Measurements from ENCODE around the gene NDEL1.

Gene NDEL1

DNA sequence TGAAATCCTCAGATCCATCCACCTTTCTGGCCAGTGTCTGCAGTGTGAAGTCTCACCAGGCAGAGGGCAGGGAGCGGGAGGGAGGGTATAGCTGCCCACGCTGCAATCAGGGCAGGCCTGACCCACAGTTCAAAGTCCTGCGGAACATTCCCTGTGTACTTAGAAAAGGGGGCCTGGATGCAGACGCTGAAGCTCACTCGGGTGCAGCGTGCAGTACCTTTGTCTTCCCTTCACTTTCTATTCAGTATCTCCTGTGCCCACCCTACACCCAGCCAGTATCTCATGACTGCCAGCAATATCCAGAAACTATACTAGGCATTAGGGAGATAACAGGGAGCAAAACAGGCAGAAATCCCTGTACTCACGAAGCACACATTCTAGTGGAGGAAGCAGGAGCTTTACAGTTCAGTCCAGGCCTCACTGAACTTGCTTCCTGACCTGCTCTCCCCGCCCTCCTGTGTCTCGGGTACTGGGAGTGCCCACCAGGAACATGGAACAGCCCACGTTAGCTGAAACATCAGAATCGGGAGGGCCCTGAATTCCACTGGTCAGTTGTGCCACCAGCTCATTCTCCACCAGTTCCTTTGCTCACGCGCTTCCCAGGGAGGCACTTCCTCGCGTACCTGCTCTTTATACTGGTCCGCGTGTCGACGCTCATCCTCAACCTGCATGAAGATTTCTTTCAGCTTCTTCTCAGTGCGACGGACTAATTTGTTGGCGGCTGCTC is 42.2 kb downstream of the NDEL1 start:
- DNase-seq: no peak

DNA sequence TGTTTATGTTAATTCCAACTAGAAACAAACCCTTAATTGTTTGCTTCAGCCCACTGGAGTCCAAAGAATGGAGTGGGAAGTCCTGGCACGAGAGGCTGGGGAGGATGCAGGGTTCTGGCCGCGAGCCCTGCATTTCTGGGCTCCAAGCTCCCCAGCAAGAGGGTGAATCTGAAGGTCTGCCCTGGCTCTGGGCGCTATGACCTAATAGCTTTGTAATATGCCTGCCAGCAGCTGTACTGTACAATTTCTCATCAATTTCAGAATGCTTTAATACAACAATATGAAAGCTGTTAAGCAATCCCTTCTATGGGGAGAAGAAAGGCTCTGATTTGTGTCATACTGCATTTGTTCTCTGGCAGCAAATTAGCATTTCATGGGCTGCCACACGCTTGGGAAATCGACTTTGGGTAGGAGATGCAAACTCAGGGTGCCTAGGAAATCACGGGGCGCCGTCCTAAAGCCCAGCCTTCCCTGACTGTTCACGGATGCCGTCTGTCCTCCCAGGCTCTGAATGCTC is 43.8 kb downstream of the NDEL1 start:
- peak in 51 of 58 donors; percentile 14 to 84 (median 67) for DNase-seq

DNA sequence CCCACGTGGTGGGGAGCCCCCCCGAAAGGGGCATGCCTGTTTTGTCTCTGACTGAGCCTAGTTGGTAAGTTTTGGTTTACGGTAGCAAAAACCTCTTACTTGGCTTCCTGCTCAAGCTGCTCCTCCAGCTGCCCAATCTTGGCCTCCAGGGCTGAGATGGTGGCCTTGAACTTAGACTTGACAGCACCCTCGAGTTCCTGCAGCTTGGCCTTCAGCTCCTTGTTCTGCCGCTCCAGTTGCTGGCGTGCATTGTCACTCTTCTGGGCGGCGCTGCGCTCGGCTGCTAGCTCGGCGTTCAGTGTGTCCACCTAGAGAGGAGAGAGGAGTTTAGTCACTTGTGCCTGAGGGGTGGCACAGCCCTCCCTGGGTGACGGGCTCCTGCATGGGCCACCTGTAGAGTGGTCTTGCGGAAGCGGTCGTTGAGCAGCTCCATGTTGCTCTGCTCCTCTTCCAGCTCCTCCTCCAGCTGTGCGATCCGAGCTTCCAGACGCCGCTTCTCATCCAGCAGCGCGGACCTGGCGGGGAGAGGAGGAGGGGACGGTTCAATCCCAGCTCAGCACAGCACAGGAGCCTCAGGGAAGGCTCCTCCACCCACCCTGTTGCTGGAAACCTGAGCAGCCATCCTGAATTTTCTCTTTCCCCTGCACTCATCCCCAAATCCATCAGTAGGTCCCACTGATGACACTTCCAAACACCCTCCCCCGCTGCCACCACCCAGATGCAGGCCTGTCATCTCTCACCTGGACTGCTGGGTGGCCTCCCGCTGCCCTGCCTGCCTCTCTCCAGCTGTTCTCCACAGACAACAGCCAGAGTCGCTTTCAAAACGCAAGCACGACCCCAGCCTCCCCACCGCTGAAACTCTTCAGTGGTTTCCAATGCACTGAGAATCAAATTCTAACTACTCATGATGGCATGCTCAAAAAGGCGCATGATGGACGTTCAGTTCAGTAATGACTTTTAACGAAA is 44.6 kb downstream of the NDEL1 start:
- DNase-seq: no peak

DNA sequence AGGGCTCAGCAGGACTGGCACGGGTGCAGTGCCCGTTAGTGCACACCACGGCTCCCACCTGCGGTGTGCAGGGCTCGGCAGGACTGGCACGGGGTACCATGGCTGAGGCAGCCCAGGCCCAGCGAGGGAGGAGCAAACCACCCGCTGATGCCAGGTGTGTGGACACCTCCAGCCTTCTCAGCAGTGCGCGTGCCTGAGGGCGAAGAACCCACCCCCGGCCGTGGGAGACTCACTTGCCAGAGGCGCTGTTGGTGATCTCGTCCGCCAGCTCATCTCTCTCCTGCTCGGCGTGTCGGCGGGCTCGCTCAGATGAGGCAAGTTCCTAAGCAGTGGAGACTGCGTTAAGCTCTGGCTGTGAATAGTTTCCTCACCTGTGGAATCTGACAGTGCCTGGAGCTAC is 45.4 kb downstream of the NDEL1 start:
- peak in 6 of 58 donors; percentile 17 to 60 (median 42) for DNase-seq

DNA sequence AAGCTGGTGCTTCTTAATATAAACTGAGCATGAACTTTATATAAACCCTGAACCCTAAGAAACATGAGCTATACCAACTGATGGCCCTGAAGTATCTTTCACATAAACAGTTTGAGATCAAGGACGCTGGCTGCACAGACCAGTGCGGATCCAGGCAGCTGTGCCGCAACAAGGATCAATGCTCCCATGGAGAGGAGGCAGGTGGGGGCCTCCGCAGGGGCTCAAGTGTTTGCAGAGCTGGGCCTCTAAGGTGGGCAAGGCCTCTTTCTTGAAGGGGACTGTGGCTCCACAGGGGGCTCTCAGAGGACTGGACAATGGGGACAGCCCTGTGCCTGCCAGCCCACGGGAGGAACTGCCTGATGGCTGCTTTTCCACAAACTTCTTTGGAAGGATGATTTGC is 46.0 kb downstream of the NDEL1 start:
- DNase-seq: no peak

DNA sequence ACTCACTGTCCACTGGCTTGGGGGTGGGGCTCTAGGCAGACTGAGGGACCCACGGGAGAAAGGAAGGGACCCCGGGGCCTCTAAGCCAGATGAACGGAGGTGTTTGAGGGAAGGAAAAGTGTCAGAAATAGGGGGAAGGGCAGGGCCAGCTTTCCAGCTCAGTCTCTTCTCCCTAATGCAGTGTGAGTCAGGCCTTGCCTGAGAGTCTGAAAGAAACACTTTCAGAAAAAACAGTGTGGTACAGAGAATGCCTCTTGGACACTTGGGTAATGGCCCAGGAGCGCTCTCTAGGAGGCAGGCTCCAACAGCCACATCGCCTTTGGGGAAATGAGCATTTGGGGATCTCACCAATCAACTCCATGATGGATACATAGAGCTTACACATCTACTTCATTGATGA is 46.9 kb downstream of the NDEL1 start:
- peak in 2 of 58 donors; percentile 20 to 30 for DNase-seq

DNA sequence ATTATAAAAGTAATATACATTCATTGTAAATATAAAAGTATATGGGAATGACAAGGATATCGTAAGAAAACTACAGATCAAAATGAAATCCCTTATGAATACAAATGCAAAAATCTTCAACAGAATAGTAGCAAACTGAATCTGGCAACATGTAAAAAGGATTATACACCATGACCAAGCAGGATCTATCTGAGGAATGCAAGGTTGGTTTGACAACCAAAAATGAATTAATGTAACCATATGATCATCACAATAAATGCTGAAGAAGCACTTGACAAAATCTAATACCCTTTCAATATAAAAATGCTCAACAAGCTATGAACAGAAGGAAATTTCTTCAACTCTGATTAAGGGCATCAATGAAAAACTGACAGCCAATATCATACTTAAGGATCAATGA is 48.8 kb downstream of the NDEL1 start:
- DNase-seq: no peak

DNA sequence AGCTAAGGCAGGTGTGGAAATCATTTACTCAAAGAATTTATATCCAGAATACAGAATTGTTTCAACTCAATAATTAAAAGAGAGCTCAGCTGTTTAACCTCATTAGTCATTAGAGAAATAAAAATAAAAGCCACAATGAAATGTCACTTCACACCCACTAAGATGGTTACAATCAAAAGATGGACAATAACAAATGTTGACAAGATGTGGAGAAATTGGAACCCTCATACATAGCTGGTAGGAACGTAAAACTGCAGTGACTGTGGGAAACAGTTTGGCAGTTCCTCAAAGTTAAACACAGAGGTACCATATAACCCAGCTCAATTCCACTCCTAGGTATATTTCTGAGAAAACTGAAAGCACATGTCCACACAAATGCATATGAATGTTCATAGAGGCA is 49.8 kb downstream of the NDEL1 start:
- no peak for DNase-seq

DNA sequence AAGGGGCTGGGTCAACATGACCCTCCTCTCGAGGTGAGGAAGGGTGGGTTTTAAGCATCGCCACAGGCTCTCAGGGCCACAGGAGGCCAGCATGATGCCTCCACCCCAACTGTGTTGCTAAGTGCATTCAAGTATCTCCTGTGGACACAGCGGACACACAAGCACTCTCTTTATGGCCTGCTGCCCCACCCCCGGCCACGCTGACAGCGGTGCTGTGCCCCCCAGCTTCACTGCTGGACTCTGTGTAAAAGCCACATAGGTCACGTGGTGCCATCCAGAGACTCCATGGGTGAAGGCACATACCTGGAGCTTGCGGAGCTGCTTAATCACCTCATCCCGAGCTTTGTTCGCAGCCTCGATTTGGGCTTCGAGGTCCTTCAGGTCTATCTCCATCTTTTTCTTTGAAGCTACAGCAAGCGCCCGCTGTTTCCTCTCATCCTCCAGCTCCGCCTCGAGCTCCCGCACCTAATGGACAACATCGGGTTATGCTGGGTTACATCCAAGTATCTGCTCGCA is 51.5 kb downstream of the NDEL1 start:
- no peak for DNase-seq

DNA sequence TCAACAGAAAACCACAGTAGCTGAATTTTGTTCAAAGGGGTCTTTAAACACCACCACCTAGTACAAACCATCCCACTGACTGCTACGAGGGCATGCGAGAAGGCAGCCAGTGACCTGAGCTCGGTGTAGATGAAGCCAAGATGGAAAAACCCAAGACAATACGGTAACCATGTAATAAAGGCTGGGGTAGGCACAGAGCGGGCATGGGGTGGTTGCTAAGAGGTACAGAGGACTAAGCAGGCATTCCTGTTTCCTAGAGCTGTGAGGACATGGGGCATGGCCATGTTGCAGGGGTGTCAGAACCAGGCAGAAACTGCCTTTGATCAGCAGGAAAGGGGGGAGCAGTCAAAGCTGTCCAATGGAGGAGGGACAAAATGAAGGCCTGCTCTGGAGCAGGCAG is 52.1 kb downstream of the NDEL1 start:
- no peak for DNase-seq

DNA sequence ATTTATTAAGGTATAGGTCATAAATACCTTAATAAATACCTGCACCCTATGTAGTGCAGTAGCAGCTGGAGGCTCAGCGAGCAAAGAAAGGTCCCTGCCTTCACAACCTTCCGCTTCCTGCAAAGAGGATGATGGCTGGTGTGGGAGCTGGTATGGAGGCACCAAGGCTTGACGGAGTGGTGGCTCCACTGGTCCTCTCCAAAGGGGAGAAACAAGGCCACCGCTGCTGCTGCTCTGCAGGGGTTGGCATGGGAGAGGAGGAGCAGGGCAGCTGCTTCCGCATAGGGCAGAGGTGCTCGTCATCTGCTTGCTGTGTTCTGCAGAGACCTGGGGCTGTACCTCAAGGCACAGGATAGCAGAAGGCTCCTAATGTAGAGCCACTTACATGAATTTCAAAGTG is 52.8 kb downstream of the NDEL1 start:
- no peak for DNase-seq

DNA sequence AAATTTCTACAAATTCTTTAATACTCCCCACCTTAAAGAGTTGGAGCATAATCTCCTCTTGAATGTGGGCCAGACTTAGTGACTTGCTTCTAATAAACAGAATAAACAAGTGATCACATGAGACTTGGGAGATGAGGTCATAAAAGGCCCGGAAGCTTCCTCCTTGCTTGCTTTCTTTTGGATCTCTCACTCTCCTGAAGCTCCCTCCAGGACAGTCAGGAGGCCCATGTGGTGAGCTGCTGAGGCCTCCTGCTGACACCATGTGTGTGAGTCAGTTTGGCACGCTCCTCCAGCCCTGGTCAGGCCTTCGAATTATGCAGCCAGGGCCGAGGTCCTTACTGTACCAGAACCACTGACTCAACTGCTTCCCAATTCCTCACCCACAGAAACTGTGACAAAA is 53.2 kb downstream of the NDEL1 start:
- DNase-seq: no peak

DNA sequence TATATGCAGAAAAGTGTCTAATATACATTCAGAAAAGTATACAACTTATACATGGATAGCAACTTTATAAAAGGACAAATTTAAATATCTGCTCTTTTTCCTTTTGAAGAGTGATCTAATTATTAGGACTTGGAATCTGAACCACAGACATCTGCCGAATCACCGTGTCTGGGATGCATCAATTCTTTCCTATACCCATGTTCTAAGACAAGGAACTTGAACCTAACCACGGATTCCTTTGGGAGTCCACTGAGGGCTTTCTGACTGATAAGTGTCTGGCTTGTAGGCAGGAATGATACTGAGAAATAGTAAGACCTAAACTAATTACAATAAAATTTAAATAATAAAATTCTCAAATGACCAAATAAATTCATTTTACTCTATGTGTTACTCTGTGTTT is 54.2 kb downstream of the NDEL1 start:
- no peak for DNase-seq

DNA sequence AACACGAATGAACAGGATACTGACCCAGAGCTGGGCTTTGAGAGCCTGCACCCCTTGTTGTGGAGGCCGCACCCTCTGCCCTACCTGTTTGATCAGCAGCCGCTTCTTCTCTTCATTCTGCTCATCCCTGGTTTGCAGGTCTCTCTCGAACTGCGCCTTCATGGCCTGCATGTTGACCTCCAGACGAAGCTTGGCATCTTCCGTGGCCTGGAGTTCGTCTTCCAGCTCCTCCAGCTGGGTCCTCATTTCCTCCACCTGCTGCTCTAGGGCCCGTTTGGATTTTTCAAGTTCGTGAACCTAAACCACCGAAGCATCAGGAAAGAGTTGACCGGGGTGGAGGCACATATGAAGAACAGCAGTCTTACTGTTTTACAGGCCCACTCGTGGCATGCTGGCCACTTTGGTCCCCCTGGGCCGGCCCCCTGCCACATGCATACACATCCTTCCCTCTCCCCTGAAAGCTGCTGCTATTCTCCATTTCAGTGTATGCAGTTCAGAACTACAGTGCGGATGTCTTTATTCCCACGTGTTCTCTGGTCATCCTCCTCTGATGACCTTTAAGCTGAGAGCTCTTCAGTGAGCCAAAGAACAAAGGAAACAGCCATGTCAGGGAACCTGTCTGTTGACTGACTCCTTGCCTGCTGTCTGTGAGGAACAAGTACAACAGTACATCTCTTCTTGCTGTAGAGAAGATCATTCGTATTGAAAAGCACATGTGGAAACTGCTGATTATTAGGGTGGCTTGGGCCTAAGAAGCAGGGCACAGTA is 54.8 kb downstream of the NDEL1 start:
- DNase-seq: no peak

DNA sequence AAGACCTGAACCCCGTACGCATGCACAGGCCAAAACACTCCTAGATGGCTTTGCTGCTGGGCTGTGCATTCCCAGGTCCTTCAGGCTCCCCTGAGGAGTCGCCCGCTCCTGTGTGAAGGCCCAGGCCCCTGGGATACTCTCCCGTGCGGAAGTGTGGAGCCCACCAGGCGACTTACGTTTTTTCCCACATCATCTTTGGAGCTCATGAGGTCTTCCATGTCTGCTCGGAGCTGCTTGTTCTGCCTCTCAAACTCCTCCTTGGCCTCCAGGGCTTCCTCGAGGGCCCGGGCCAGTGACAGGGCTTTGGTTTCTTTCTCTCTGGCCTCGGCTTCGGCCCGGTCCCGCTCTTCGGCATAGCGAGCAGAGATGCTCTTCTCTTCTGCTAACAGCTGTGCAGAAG is 56.4 kb downstream of the NDEL1 start:
- no peak for DNase-seq

DNA sequence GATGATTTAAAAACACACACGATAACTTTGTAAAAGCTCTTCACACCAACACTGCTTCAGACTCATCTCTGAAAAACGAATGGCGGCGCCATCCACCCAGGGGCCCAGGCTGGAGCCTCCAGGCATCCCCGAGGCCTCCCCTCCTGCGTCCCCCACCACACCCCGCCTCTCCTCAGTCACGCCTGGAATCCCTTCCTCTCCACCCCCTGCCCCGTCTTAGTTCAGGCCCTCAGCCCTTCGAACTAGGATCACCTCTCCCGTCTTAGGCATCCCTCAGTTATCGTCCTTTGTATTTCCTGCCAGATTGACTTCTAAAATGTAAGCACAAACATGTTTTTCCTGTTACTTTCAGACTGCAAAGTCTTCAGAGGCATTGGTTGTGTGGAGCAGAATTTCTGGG is 58.3 kb downstream of the NDEL1 start:
- no peak for DNase-seq

DNA sequence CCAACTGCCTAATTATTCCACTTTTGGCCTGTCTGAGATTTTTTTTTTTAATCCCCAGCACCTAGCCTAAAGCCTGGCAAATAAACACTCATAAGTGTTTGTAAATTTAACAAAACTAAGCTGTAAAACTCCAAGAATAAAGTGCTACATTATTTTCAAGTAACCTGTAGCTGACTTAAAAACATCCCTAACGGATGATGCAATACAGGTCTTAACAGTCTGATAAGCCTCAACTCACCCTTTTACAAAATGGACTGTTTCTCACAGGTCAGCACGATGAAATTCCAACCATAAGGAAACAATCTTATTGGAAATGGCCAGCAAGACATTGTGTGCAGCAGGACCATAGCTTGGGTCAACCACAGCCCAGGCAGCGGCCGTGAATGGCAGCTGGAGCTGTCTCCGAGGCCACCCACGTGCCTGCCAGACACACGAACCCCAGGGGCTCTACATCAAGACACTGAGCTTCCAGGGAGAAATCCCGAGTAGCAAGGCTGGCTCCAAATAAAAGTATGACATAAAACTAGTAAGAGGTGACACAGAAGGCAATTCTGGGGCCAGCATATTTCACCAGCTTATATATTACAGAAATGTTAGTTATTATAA is 58.9 kb downstream of the NDEL1 start:
- DNase-seq: no peak

DNA sequence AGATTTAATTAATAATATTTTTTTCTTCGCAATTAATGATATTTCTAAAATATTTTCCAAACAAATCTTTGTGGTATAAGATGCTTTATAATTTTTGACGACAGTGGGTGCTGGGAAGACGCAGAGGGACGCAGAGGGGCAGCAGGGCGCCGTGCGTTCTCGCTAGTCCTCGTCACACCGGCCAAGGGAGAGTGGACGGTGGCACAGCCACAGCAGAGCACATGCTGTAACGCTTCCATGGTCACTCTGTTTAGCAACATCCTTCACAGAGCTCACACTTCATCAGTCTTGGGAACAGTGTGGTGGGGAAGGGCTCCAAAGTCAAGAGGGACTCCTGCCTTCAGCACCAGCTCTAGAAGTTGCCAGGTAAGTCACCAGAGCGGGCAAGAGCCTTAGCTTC is 60.4 kb downstream of the NDEL1 start:
- no peak for DNase-seq

DNA sequence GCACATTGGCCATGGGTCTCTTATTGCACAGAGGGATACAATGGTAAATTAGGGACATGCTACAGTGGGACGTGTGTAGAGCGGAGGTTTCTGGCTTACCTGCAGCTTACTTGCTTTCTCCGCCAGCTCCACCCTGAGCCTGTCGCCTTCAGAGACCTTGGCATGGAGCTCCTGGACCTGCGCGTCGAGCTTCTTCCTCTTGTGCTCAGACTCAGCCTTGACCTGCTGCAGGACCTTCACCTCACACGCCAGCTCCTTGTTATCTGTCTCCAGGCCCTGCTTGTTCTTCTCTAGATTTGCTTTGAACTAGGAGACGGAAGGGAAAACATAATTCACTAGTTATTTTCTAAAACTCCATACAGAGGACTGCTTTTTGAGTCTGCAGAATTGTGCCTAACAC is 63.5 kb downstream of the NDEL1 start:
- no peak for DNase-seq

DNA sequence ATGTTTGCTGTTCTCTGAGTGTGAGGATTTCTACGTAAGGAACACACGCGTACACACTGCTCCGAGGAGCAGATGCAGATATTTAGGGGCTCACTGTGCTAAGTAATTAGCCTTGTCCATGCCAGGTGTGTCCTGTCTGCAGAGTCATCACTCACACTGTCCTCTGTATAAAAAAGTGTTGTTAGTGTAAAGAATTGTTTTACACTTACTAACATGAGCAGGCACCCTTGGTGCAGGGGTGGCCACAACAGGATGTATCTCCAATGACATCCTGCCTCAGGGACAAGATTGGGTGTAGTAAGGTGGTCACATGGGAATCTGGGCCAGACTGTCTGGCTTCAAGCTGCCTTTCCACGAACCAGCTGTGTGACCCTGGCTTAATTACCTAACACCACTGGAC is 63.9 kb downstream of the NDEL1 start:
- no peak for DNase-seq

DNA sequence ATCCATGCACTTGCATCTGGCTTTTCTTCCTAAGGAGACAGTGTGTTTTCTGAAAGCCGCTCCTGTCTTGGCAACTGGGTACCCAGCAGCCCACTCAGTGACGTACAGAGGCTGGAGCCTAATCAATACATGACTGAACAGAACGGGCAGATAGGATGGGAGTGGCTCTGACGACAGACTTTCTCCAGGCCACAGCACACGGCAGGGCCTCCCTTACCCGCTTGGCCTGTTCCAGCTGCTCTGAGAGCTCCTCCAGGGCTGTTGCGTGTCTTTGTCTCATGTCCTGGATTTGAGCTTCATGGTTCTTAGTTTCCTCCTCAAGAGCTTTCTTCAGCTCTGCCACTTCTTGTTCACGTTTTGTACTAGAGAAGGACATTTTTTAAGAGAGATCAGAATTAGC is 64.9 kb downstream of the NDEL1 start:
- peak in 1 of 58 donors; percentile 18 for DNase-seq

Measured in anterior cingulate cortex (tissue), 58 donors.